ENCODE measurements around the gene TSHZ2.

The TSHZ2 gene

DNA sequence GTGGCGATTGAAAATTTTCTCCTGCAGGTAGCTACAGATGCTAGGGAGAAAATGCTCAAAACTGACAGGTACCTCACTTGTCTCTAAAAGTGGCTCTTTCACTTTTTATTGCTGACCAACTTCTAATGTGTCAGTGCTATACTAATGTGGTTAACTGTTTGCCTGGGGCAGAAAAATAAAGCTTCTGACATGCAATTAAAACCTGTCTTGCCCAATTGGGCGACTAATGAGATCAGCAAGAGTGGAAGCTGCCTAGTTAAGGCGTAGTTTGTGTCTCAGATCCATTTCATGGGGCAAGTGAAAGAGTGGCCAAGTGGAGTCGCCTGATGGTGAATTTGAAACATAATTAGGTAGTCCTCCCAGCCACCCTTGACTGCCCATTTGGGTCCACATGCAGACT, 193.3 kb downstream of the TSHZ2 start:
- no peak for DNase-seq (ENCODE audit: low read depth, low spot score)
- H3K4me3 ChIP-seq (ENCODE audit: low read depth, low read length): no peak overlapping the region
- CTCF ChIA-PET: no interaction called here
- POLR2A ChIA-PET: no interaction called here
- TF ChIP-seq, protein P1, sequence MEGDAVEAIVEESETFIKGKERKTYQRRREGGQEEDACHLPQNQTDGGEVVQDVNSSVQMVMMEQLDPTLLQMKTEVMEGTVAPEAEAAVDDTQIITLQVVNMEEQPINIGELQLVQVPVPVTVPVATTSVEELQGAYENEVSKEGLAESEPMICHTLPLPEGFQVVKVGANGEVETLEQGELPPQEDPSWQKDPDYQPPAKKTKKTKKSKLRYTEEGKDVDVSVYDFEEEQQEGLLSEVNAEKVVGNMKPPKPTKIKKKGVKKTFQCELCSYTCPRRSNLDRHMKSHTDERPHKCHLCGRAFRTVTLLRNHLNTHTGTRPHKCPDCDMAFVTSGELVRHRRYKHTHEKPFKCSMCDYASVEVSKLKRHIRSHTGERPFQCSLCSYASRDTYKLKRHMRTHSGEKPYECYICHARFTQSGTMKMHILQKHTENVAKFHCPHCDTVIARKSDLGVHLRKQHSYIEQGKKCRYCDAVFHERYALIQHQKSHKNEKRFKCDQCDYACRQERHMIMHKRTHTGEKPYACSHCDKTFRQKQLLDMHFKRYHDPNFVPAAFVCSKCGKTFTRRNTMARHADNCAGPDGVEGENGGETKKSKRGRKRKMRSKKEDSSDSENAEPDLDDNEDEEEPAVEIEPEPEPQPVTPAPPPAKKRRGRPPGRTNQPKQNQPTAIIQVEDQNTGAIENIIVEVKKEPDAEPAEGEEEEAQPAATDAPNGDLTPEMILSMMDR (IDR thresholded peaks at IDR 0.05; ENCODE audit: insufficient read depth, low read length, missing control alignments): no peak

DNA sequence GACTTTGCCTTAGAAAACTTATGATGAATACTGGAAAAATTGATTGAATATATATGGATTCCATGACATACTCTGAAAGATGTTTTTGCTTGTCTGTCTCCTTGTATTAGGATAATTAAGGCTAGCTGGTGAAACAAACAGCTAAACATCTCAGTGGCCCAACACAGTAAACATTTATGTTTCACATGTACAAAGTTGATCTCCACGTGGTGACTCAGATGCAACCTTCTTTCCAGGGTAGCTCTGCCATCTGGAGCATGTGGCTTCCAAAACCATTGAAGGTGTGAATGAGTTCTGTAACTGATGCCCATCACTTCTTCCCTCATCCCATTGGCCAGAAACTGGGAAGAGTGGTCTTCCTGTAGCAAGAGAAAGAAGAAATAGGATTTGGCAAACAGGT, 196.3 kb downstream of the TSHZ2 start:
- H3K4me3 ChIP-seq (ENCODE audit: low read depth, low read length): no peak overlapping the region
- CTCF ChIA-PET: no interaction called here
- no peak for DNase-seq (ENCODE audit: low read depth, low spot score)
- TF ChIP-seq, protein P1 (IDR thresholded peaks at IDR 0.05; ENCODE audit: insufficient read depth, low read length, missing control alignments): no peak
- POLR2A ChIA-PET: no interaction called here

DNA sequence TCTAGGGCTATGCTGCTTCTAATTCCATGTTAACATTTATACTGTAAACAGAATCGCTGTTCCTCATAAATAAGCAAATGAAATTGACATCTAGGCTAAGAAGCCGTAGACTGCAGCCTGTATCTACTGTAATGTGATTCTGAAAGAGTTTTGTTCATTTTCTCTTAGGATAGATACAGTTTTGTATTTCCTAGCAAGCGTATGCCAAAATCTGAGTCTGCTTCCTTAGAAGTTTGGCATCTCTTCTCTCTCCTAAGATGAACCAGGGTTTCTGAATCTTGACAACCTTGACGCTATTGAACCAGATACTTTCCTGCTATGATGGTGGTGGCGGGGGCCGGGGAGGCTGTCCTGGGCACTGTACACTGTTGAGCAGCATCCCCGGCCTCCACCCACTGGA, 198.0 kb downstream of the TSHZ2 start:
- CTCF ChIA-PET: no interaction called here
- TF ChIP-seq, protein P1 (IDR thresholded peaks at IDR 0.05; ENCODE audit: insufficient read depth, low read length, missing control alignments): no peak

DNA sequence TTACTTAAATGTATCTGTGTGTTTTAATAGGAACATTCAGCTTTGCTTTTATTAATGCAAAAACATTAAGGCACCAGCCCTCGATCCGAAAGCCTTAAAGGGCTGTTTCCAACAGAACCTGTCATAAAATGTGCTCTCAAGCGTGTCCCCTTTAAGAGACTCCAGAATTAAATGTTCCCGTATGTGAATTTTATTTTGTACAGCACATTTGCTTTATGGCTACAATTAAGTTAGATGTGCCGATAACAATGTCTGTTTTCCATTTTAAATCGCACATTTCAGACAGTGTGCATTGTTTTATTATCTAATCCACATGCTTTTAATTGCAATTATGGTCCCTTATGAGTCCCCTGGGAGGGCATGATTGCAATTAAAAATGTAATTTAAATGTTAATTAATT, 198.9 kb downstream of the TSHZ2 start:
- H3K4me3 ChIP-seq (ENCODE audit: low read depth, low read length): no peak overlapping the region
- TF ChIP-seq, protein P1 (IDR thresholded peaks at IDR 0.05; ENCODE audit: insufficient read depth, low read length, missing control alignments): no peak
- no peak for DNase-seq (ENCODE audit: low read depth, low spot score)
- CTCF ChIA-PET: no interaction called here
- POLR2A ChIA-PET: no interaction called here

More for the DNA sequence above, 198.0 kb downstream of the TSHZ2 start:
- no peak for DNase-seq (ENCODE audit: low read depth, low spot score)
- POLR2A ChIA-PET: no interaction called here
- no peak overlapping the region for H3K4me3 ChIP-seq (ENCODE audit: low read depth, low read length)

DNA sequence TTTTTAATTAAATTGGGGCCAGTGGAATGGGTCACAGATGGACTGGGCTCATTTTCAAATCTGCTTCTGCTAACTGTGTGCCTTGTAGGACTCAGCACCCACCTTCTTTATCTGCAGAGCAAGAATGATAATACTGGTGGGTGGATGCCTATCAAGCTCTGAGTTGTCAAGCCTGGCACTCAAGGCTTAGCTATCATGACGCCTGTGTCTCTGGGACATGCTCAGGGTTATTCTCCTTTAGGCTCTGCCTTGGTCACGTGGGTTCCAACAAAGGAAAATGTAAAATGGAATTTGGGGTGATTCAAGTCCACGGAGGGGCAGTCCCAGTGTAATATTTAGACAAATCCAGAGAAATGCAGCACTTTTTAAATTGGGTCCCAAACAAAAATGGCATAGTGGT, 202.3 kb downstream of the TSHZ2 start:
- ChIA-PET POLR2A (no interaction called here), CTCF (interaction anchor here (1.0 to 1.7 kb wide), 2 partner anchors 18 to 25 kb away, joined by 3 read pairs; no protein-coding TSS in a partner anchor)
- no peak overlapping the region for H3K4me3 ChIP-seq (ENCODE audit: low read depth, low read length)
- TF ChIP-seq, protein P1 (IDR thresholded peaks at IDR 0.05; ENCODE audit: insufficient read depth, low read length, missing control alignments): no peak
- no peak for DNase-seq (ENCODE audit: low read depth, low spot score)

DNA sequence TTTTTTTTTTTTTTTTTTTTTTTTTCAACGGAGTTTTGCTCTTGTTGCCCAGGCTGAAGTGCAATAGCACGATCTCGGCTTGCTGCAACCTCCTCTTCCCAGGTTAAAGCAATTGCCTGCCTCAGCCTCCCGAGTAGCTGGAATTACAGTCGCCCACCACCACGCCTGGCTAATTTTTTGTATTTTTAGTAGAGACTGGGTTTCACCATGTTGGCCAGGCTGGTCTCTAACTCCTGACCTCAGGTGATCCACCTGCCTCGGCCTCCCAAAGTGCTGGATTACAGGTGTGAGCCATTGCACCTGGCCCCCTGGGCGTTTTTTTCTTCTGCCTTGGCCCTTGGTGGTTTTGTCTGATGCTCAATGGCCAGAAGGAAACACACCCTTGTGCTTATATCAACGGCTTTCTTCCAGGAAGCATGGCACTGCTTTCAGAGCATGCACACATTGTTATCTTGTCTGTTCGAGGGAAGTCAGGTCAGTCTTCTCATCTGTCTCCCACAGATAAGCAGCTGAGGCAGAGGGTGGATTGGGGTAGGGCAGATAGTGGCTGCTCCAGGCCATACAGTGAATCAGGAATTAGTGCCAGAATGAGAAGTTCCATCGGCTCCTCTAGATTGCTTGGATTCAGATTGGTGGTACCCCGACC, 203.1 kb downstream of the TSHZ2 start:
- no peak for DNase-seq (ENCODE audit: low read depth, low spot score)
- ChIA-PET POLR2A (no interaction called here), CTCF (interaction anchor here (1.0 kb wide), 1 partner anchor 26 kb away, joined by 3 read pairs; no protein-coding TSS in a partner anchor)
- TF ChIP-seq, protein P1 (IDR thresholded peaks at IDR 0.05; ENCODE audit: insufficient read depth, low read length, missing control alignments): no peak
- no peak overlapping the region for H3K4me3 ChIP-seq (ENCODE audit: low read depth, low read length)

Data from AG04449 (cell line).